B cell (primary cell): ENCODE measurements around the gene AGBL4. TPM values are rescaled to one million over a fixed set of nuclear protein-coding genes. Genes with fewer than 3 reads are reported as not detected.

Source experiments
- ATAC-seq: fragments of 200-7000 bp; cut with Tn5 transposase; one replicate; pipeline ENCODE4 v1.10.0; 2021; ENCODE audit warnings: low read depth, mild to moderate bottlenecking, moderate number of reproducible peaks, moderate library complexity
- CTCF ChIA-PET: fragments of 350-600 bp; sonication (Branson Sonifier 250); formaldehyde crosslinking; loops from one replicate; lab custom pipeline; 2021; ENCODE audit warnings: antibody characterized with exemption, inconsistent platforms; lab: Charles Lee
- POLR2A ChIA-PET: fragments of 350-600 bp; sonication (Branson Sonifier 250); formaldehyde crosslinking; loops from one replicate; lab custom pipeline; 2021; ENCODE audit warnings: antibody characterized with exemption; lab: Charles Lee
- DNase-seq: peaks from one replicate; pipeline ENCODE4 v3.0.0; 2013
- H2AFZ ChIP-seq: 2 replicates; pipeline ENCODE4 v1.6.1; 2012; ENCODE audit warnings: mild to moderate bottlenecking, low read depth, low read length; ENCODE audit not compliant: insufficient read depth, poor library complexity, severe bottlenecking
- H3K27ac ChIP-seq, 2 donors: 1 replicate in 1 of 2; 2 replicates in 1 of 2; pipeline ENCODE4 v1.5.1; 2012 to 2013; ENCODE audit warnings: low read length in 2 of 2, mild to moderate bottlenecking in 2 of 2, moderate library complexity in 1 of 2
- H3K27me3 ChIP-seq, 4 experiments: fragments of 200-600 bp in 1 of 4; sonication (generic) in 1 of 4; replicated peaks in 1 of 4; 1 replicate in 2 of 4; 2 replicates in 2 of 4; pipeline versions ENCODE4 v1.6.1 to v1.7.0; 2013 to 2016; ENCODE audit warnings: low read length in 3 of 4, mild to moderate bottlenecking in 2 of 4, mixed read lengths in 1 of 4, moderate library complexity in 1 of 4; ENCODE audit not compliant: insufficient read depth in 4 of 4, control insufficient read depth in 3 of 4; ENCODE audit errors: control extremely low read depth in 1 of 4
- H3K36me3 ChIP-seq, 2 experiments: replicated peaks in 1 of 2; 1 replicate in 1 of 2; 2 replicates in 1 of 2; pipeline versions ENCODE4 v1.6.1 to v1.7.1; 2013; ENCODE audit warnings: low read length in 1 of 2; ENCODE audit not compliant: insufficient read depth in 2 of 2, control insufficient read depth in 1 of 2; ENCODE audit errors: control extremely low read depth in 1 of 2, extremely low read depth in 1 of 2
- H3K4me1 ChIP-seq, 2 donors: fragments of 200-600 bp in 1 of 2; sonication (generic) in 1 of 2; 1 replicate in 1 of 2; 2 replicates in 1 of 2; pipeline versions ENCODE4 v1.5.1 to v1.6.1; 2013 to 2017; ENCODE audit warnings: low read length in 2 of 2; ENCODE audit not compliant: control insufficient read depth in 2 of 2, insufficient read depth in 2 of 2
- H3K4me2 ChIP-seq: replicated peaks from 2 replicates; pipeline ENCODE3; 2012; ENCODE audit warnings: mild to moderate bottlenecking, low read depth, low read length; ENCODE audit not compliant: poor library complexity, severe bottlenecking
- H3K4me3 ChIP-seq, 5 experiments: fragments of 200-600 bp in 1 of 5; sonication (generic) in 1 of 5; 1 replicate in 3 of 5; 2 replicates in 2 of 5; pipeline versions ENCODE4 v1.5.1 to v1.7.0; 2011 to 2016; ENCODE audit warnings: low read length in 4 of 5, mild to moderate bottlenecking in 4 of 5, low read depth in 2 of 5, control low read depth in 1 of 5, moderate library complexity in 1 of 5; ENCODE audit not compliant: insufficient read depth in 1 of 5; ENCODE audit errors: control extremely low read depth in 1 of 5, extremely low read depth in 1 of 5
- H3K79me2 ChIP-seq: fragments of 200-600 bp; sonication (generic); one replicate; pipeline ENCODE4 v1.6.0; 2016; ENCODE audit warnings: low read length; ENCODE audit not compliant: control insufficient read depth, insufficient read depth
- H3K9ac ChIP-seq: fragments of 200-600 bp; sonication (generic); 2 replicates; pipeline ENCODE4 v1.6.1; 2017; ENCODE audit warnings: mild to moderate bottlenecking, low read length, moderate library complexity
- H3K9me3 ChIP-seq, 3 donors: one replicate each; pipeline versions ENCODE4 v1.6.1 to v1.7.1; 2013; ENCODE audit warnings: low read length in 2 of 3; ENCODE audit not compliant: control insufficient read depth in 2 of 3, insufficient read depth in 1 of 3; ENCODE audit errors: control extremely low read depth in 1 of 3
- H4K20me1 ChIP-seq: 2 replicates; pipeline ENCODE4 v1.6.0; 2012; ENCODE audit warnings: mild to moderate bottlenecking, low read length; ENCODE audit not compliant: insufficient read depth, control insufficient read depth, poor library complexity, severe bottlenecking
- H3K27ac Mint-ChIP-seq: one replicate; pipeline ENCODE4 v1.8.0; 2021; ENCODE audit warnings: mixed read lengths
- H3K27me3 Mint-ChIP-seq: one replicate; pipeline ENCODE4 v1.8.0; 2021; ENCODE audit warnings: mixed read lengths
- H3K4me1 Mint-ChIP-seq: one replicate; pipeline ENCODE4 v1.8.0; 2021; ENCODE audit warnings: mixed read lengths
- H3K4me3 Mint-ChIP-seq: one replicate; pipeline ENCODE4 v1.8.0; 2021; ENCODE audit warnings: mixed read lengths
- H3K9me3 Mint-ChIP-seq: one replicate; pipeline ENCODE4 v1.8.0; 2022; ENCODE audit warnings: mixed read lengths; ENCODE audit not compliant: insufficient read depth
- CTCF ChIP-seq: fragments of 200-600 bp; IDR thresholded peaks from one replicate; pipeline ENCODE4 v1.8.0; 2022; ENCODE audit warnings: antibody characterized with exemption, mild to moderate bottlenecking
- EZH2 ChIP-seq: IDR thresholded peaks from 2 replicates; pipeline ENCODE4 v1.6.1; 2012; ENCODE audit warnings: borderline replicate concordance, low read depth, mild to moderate bottlenecking, moderate library complexity, low read length; ENCODE audit not compliant: insufficient read depth, poor library complexity, severe bottlenecking
- WGBS: methylation state at CpG from one replicate; pipeline ENCODE4 v1.1.5; 2013; ENCODE audit warnings: missing lambda C conversion rate; ENCODE audit not compliant: insufficient coverage; 5-methylcytosine and 5-hydroxymethylcytosine counted together
- intact Hi-C: fragments of 100-400 bp; cut with micrococcal nuclease; formaldehyde crosslinking; loops from one replicate; pipeline ENCODE4 v1.10.0; 2022
- polyA plus RNA-seq: library from polyadenylated mRNA; depleted of rRNA; stranded (reverse); fragments of >200 nt; gene quantifications from 2 replicates; pipeline ENCODE4 v1.2.3, GENCODE V29; 2012
- total RNA-seq, 2 donors: library from RNA; stranded (reverse); fragments of 120-200 nt in 1 of 2; gene quantifications; 1 replicate in 1 of 2; 2 replicates in 1 of 2; pipeline versions ENCODE4 v1.2.3 to v1.2.4, GENCODE V29; 2013 to 2022

AGBL4 gene
- total and polyA plus RNA-seq, 2 donors (not counting 1 experiment from before 2014, with no cell fraction given): 0.07 to 0.12 TPM

- Mint-ChIP-seq H3K4me1 (no peaks in the 10 kb centered on the region), H3K9me3 (no peaks in the 10 kb centered on the region), H3K27ac (no peak overlapping the region), H3K4me3 (no peak overlapping the region), H3K27me3 (peaks cover 12% of the 10 kb centered on the region)
- POLR2A ChIA-PET: no interaction called here
- 100% methylated on average over 1 of the region's 2 CpGs for WGBS
- no peaks in the 10 kb centered on the region for H3K27me3 ChIP-seq
- ATAC-seq (no peak), DNase-seq (no peak)
- H3K36me3 ChIP-seq: no peaks in the 10 kb centered on the region
- intact Hi-C loops: no loop called here
- no peak overlapping the region for H3K9ac ChIP-seq
- CTCF ChIA-PET: no interaction called here
- no peaks in the 10 kb centered on the region for H3K79me2 ChIP-seq
- no peak overlapping the region for H3K4me2 ChIP-seq
- no peaks in the 10 kb centered on the region for H4K20me1 ChIP-seq
- H3K4me3 ChIP-seq: no peak overlapping the region
- H3K27ac ChIP-seq: no peak overlapping the region
- no peaks in the 10 kb centered on the region for H3K4me1 ChIP-seq
- no peak overlapping the region for H2AFZ ChIP-seq
- H3K9me3 ChIP-seq: no peaks in the 10 kb centered on the region
- TF ChIP-seq CTCF (no peak), EZH2 (no peak)
Measured at GRCh38 chr1:49171941-49172593, 851.7 kb downstream of the AGBL4 start.

- POLR2A ChIA-PET: no interaction called here
- no peaks in the 10 kb centered on the region for H3K36me3 ChIP-seq
- no peaks in the 10 kb centered on the region for H3K4me1 Mint-ChIP-seq
- DNase-seq: no peak
- ATAC-seq: no peak
- no peak overlapping the region for H3K27ac ChIP-seq
- CTCF ChIA-PET: no interaction called here
- no peaks in the 10 kb centered on the region for H3K4me1 ChIP-seq
- no peaks in the 10 kb centered on the region for H3K9me3 Mint-ChIP-seq
- no peak overlapping the region for H3K4me3 Mint-ChIP-seq
- H3K27ac Mint-ChIP-seq: no peak overlapping the region
- no peaks in the 10 kb centered on the region for H4K20me1 ChIP-seq
- H3K4me2 ChIP-seq: no peak overlapping the region
- no peak overlapping the region for H3K4me3 ChIP-seq
- H3K9ac ChIP-seq: no peak overlapping the region
- no peaks in the 10 kb centered on the region for H3K27me3 ChIP-seq
- H3K9me3 ChIP-seq: peaks cover 0 to under 1% (median 0%) of the 10 kb centered on the region in 3 donors
- TF ChIP-seq EZH2 (no peak), CTCF (no peak)
- no CpG with 5 or more reads among the region's 2 CpGs for WGBS
- no peaks in the 10 kb centered on the region for H3K79me2 ChIP-seq
- intact Hi-C loops: no loop called here
- peaks cover 13% of the 10 kb centered on the region for H3K27me3 Mint-ChIP-seq
- H2AFZ ChIP-seq: no peak overlapping the region
Measured at GRCh38 chr1:49166031-49166430, 857.7 kb downstream of the AGBL4 start.
